ENCODE measurements around the gene RNF175.

- TF ChIP-seq CTCF (IDR thresholded peaks at IDR 0.05; ENCODE audit: low read length), result no peak
- no peak for TF ChIP-seq EZH2phosphoT487 (IDR thresholded peaks at IDR 0.05; ENCODE audit: low read length)
- no peak for TF ChIP-seq EZH2 (optimal IDR thresholded peaks at IDR 0.05; ENCODE audit: low read depth, low read length)
Measured at GRCh38 chr4:153661908-153662307, 97.9 kb downstream of the RNF175 start.
